Pulmonary artery endothelial cell (primary cell): ENCODE results near the gene MAP3K1. TPM values are rescaled to one million over a fixed set of nuclear protein-coding genes. Genes with fewer than 3 reads are reported as not detected.
"Not testable (repeated sequence)": the region's sequence is repeated elsewhere in the genome, so short reads cannot be mapped to it uniquely, and the experiment has no call there.

Experiments
- DNase-seq: peaks from one replicate; pipeline ENCODE4 v3.0.0-alpha.2; 2011; ENCODE audit warnings: low read depth, low spot score
- total RNA-seq: library from RNA; depleted of rRNA; stranded (reverse); fragments of >200 nt; gene quantifications from 2 replicates; pipeline ENCODE4 v1.2.3, GENCODE V29; 2014

The MAP3K1 gene
- 13.8 and 17.8 TPM in 2 replicates for total RNA-seq

DNA sequence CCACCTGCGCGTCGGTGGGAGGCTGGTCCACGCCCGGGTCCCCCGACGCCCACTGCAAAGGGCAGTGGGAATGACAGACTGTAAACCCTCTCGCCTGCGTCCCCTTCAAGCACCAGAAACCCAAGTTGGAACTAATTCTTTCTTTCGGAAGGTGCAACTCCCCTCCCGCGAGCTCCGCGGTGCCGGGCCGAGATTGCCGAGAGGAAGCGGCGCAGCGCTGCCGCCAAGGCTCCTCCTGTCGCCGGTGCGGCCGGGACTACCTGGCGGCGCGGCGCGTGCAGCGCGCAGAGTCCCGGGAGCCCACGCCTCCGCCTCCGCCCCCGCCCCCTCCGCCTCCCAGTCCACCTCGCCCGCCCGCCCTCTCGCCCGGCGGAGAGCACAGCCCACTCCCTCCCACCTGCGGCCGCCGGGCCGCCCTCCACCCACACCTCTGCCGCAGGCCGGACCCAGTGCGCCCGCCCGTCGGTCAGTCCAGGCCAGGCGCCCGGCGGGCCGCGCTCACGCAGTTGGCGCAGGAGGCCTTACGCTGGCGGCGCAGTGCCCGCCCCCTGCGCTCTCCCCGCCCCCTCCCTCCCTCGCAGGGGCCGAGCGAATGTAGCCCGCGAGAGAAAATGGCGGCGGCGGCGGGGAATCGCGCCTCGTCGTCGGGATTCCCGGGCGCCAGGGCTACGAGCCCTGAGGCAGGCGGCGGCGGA is at the start of gene MAP3K1:
MAP3K1 (plus strand) TSS at position 587 of the 695 bp plus-strand sequence; CDS start at position 612, 25 bp downstream.
- DNase-seq, result no peak

DNA sequence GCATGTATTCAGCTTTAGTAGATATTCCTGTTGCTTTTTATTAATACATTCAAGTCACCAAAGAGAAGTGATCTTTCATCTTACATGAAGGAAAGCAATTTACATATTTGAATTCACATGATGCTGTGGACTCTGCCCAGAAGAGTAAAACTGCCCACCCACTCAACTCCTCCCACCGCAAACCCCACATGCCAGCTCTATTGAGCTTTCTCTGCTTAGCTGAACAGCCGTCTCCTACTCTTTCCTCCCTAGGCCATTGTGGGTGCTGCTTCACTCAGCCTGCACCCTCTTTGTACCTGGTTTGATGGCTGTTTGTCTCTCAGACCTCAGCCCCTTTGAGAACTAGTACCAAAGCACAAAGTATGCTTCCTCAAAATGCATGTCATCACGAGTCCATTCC is 48.4 kb upstream of the MAP3K1 start:
- DNase-seq, result no peak

DNA sequence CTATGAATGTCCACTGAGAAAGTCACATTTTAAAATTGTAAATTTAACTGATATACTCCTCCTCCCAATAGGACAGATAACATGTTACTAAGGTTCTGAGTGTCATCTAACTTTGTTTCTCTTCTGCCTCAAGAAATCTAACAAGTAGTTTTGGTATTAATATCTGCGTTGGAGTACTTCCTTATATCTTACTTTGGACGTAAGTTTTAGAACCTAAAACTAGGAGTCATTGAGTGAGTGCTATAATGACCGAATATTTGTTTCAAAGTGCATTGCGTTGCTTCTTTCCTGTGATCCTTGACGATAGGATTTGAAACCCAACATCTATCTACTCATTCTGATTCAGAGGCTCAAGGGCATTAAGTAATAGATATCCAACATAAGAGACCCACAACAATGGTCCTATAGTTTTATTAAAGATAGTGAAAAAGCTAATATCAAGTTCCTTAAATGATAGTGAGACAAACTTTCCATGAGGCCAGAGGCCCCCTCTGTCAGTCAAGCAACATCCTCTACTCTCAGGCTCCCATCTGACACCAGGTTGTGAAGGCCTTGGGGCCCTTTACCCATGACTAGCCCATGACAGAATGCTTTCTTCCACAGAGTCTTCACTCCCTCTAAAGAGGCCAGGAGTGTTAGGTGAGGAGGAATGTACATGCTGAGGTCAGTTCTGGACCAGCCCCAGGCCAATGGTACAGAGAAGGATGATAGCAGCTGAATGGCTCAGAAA is 45.3 kb upstream of the MAP3K1 start:
- no peak for DNase-seq

DNA sequence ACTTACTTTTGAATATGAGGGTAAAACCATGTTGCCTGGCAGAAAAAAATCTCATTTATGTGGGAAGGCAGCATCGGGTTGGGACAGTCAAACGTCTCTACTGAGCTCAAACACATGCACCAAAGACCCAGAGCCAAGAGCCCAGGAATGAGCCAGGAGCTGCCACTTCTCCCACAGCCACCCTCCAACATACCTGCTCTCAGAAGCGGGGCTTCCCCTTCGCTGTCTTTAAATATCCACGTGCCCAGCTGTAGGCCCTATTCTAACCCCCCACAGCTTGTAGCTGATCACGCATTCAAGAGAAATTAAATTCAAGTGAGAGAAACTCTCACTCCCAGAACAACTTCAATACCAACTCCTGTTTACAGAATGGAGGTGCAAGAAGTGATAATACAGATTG is 42.6 kb upstream of the MAP3K1 start:
- DNase-seq, result no peak

DNA sequence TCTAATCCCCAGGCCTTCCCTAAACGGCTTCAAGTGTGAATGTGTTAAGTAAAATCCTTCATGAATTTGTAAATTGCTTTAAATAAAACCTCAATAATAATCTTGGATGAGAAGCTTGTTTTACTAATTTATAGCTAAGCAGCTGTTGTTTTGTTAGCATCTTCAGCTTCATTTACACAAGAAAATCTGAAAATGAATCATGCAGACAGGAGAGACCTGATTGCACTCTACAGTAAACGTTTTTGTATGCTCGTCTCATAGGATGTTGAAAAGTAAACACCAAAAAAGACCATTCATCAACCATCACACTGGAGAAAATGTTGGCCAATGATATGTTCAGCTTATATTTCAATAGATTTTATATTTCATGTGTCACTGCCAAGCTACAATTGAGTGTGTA is 40.4 kb upstream of the MAP3K1 start:
- DNase-seq, result no peak

DNA sequence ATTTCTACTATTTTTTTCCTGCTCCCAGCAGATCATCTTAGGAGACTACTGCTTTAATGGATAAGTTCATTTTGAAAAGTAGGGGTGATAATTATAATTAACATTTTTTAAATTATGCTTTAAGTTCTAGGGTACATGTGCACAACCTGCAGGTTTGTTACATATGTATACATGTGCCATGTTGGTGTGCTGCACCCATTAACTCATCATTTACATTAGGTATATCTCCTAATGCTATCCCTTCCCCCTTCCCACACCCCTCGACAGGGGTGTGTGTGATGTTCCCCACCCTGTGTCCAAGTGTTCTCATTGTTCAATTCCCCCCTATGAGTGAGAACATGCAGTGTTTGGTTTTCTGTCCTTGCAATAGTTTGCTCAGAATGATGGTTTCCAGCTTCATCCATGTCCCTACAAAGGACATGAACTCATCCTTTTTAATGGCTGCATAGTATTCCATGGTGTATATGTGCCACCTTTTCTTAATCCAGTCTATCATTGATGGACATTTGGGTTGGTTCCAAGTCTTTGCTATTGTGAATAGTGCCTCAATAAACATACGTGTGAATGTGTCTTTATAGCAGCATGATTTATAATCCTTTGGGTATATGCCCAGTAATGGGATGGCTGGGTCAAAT is 39.0 kb upstream of the MAP3K1 start:
- not testable (repeated sequence) for DNase-seq

DNA sequence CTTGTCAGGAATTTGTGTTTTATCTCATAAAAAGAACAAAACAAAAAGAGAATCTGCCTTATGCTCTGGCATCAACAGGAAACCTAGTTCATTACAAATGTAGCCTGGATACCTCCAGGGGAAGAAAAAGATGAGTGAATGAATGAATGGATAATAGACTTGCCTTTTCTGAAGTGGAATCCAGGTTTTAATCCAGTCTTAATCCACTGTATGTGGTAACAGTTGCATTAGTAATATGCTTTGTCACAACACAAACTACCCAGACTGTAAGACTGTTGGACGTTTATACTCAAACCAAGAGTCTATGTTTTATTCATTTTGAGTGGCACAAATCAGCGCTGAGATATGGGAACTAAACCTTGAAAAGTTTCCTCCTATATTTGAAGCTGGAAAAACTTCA is 32.1 kb upstream of the MAP3K1 start:
- no peak for DNase-seq

DNA sequence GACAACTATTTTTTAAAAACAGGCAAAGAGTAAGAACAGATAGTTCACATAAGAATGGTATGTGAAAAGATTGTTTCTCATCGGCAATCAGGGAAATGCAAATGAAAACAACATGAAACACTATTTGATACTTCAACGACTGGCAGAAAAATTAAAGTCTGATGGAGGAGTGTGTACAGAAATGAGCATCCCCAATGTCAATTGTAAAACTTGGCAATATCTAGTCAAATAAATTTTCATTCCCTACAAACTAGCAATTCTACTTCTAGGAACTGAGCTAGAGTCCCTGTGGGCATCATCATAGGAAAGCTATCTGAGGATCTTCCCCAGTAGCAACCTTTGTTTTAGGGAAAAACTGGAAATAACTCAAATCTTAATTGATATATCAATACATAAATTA is 29.0 kb upstream of the MAP3K1 start:
- no peak for DNase-seq

DNA sequence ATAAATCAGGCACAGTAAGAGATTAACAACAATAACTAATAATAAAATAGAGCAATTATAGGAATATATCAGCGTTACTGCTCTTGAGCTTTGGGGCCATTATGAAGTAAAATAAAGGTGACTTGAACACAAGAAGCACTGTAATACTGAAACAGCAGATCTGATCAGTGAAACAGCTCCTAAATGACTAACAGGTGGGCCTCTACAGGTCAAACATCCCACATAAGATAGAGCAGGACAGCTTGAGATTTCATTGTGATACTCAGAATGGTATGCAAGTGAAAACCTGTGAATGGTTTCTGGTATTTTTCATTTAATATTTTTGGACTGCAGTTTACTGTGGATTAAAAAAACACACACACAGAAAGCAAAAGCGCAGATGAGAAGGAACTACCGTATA is 24.0 kb upstream of the MAP3K1 start:
- no peak for DNase-seq

DNA sequence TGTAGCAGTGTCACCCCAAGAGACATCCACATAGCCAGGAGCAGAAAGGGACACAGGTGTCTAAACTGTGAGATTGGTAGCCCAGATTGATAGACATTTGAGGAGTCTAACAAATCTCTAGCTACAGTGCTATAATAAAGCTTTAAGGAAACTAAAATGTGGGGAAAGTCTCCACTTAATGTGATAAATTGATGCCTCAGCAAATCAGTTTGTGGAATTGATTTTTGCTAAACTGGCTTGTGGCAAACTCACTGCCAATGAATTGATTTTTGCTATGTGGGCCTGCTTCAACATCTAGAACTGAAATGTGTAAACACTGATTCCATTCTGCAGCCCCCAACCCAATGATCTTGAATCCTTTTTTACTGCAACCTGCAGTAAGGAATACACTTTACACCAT is 16.8 kb upstream of the MAP3K1 start:
- DNase-seq, result no peak

DNA sequence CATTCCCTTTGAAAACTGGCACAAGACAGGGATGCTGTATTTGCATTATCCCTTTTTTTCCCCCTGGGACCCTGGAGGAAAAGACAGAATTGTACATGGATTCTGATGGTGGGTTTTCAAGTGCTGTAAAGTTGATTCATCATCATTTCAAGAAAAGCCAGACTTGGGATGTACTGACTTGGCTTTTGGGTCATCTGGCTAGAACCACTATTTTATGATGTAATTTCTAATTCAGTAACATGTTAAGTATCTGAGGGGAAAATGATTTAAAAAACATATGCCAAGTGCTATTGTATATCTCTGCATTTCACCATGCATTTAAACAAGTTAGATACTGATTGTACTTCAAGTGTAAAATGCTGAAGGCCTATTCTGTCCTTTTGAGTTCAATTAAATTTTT is 15.2 kb upstream of the MAP3K1 start:
- no peak for DNase-seq

DNA sequence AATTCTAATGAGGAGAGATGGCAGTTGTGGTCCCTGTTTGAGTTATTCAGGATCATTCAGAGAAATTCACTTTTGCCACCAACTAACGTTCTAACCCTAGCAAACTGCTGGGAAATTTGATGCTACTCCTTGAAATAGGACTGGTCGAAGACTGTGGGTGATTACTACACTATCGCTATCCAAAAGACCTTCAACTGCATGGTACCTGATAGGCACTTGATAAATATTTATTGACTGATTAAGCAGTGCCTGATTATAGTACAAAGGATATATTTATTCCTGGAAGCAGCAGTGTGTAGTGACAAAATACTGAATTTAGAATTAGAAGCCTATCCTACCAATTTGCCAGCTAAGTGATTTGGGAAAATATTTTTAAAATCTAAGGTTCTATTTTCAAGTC is 14.1 kb upstream of the MAP3K1 start:
- no peak for DNase-seq

DNA sequence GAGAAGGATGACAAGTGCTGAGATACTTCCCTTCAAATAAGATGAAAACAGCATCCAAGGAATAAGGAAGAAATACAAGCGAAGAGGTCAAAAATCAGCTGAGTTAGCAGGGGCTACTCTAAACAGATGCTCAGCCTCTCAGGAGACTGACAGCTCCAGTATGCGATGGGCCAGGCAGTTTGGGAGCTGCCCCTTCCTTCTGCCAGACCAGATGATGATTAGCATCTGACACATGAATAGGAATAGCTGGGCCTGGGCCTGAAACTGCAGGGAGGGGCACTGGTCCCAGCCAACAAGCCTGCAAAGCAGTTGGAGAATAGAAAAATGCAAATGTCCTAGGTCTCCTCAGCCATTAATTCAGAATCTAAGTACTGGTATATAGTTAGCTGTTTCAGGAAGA is 13.1 kb upstream of the MAP3K1 start:
- DNase-seq, result no peak

DNA sequence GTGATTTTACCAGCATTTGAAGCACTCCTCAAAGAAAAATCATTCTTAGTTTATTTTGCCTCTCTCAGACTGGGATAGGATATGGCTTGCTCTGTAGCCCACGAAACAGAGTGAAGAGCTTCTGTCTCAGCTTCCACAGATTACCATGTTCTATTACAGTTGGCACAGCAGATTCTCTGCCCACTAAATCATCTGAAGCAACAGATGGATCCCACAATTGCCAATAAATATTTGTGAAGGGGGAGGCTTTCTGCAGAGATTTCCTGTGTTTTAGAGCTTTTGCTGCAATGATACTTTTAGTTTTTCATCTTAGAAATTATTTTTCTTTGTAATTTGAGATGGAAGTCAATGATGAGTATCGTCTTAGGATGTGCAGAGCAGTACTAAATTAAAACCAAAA is 12.3 kb upstream of the MAP3K1 start:
- DNase-seq, result no peak

DNA sequence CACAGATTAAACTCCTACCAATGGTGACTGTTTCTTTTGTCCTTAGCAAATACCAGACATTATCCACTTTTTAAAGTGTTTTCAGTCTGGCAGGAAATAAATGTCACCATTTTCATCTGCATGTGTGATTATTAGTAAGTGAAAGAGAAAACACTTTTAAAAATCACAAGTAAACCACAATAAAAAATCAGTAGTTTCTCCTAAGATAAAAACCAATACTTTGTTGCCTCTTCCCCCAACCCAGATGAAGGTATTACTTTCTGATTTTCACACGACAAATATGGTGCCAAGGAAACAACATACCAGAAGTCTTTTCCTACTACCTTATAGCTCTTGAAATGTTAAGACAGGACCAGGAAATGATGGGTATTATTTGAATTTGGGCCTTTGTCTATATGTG is 11.5 kb upstream of the MAP3K1 start:
- no peak for DNase-seq

DNA sequence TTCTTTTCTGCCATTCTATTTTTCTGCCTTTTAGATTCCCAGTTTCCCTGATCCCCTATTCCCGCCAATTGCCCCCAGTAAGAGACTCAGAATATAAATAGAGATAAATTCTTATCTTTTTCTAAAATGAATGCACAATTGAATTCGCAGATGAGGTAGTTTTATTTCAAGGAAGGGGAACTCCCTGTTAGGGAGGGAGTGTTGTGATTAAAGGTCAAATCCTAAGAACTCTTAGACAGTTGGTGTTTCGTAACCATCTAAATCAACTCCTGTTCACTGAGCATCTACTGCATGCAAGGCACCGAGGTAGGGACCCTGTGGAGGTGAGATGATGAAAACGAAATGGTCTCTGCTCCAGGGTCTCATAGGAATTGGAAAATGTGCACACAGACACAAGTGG is 7.7 kb upstream of the MAP3K1 start:
- no peak for DNase-seq

DNA sequence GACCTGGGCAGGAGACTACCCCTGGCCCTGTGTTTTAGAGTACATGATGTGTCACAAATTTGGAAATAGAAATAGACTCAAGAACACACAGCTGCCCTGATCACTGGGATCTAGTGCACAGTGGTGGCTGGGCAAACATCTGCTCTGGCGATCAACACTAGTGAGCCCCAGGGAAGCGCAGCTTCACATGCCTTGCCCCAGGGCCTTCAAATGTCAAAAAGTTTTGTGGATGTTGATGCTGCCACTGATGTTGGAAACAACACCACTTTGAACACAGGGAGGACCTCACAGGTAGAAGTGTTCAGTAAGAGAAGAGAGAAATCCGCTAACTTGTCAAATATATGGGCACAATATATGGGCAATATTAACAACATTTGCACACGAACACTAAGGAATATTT is 7.1 kb upstream of the MAP3K1 start:
- no peak for DNase-seq

DNA sequence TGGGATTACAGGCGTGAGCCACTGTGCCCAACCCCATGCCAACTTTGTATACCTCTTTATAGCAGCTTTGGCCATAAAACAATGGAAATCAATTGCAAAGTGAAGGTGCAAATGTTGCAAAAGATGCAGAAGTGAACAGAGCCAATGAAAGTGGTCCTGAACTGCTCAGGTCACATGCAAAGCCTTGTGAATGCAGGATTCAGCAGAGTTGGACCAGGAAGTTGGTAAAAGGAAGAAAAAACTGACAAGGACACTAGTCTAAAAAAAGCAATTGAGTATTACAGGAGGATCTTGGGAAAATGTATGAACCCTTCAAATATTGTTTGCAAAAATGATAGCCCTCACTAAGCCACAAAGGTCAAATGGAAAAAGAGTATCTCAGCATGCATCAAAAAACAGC is 4.5 kb upstream of the MAP3K1 start:
- no peak for DNase-seq

DNA sequence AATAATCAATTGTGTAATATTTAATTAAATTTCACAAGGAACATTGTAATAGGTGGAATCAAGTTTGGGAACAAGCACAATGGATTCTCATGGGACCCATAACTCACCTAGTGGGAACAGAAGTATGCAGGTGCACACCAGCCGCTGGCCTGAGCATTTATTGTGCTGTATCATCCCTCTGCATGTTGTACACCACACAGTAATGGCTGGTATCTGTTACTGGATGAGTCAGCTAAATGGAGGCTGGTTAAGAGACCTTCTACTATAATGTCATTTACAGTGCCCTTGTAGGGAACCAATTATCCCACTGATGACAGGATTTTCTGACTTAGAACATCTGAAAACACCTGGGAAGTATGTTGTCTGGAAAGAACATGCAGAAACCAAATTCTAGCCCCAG is 3.2 kb upstream of the MAP3K1 start:
- no peak for DNase-seq

DNA sequence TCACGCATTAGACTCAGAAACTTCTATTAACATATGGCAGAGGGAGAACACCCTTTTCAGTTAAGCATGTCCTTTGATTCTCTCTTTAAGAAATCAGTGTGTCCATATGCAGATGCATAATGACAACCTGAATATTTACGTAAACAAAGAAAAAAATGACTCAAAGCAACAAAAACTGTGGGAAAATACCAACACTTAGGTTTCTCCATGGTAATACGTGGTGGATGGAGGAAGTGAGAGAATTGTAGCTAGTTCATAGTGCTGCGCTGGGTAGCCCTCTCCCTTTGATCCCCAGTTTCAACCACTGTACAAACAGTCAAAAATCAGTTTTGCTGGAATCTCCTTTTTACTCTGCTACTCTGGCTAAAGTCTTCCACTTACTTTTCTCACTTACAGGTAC is 2.0 kb upstream of the MAP3K1 start:
- DNase-seq, result no peak

DNA sequence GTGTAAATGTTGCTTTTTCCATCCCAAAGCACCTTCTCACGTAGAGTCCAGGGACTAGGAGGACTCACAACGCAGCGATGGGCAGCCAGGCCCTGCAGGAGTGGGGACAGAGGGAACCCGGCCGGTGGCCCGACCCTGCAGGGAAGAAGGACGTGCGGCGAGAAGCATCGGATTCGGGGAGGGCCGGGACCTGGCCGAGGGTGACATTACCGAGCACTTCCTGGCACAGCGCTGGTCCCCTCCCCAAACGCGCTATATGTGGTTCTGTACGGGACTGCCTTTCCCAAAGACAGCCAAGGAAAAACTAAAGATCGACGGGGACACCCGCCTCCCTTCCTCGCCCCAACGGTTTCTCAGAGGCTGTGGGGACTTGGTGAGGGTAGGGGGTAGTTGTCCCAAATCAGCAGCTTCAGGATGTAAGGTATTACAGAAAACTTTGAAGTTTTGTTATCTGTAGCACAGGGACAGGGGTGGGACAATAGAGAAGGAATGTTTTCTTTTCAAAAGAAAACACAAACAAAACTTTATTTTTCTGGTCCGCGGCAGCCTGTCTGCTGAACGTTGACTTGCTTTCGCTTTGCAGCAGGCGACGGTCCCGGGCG is 887 bp upstream of the MAP3K1 start:
- DNase-seq, result no peak
